ENCODE data around the gene CHD6. TPM values are rescaled to one million over a fixed set of nuclear protein-coding genes. Genes with fewer than 3 reads are reported as not detected.

CHD6 gene
- total and polyA plus RNA-seq, 4 donors = 31.5 to 81.0 (median 49.7) TPM

DNA sequence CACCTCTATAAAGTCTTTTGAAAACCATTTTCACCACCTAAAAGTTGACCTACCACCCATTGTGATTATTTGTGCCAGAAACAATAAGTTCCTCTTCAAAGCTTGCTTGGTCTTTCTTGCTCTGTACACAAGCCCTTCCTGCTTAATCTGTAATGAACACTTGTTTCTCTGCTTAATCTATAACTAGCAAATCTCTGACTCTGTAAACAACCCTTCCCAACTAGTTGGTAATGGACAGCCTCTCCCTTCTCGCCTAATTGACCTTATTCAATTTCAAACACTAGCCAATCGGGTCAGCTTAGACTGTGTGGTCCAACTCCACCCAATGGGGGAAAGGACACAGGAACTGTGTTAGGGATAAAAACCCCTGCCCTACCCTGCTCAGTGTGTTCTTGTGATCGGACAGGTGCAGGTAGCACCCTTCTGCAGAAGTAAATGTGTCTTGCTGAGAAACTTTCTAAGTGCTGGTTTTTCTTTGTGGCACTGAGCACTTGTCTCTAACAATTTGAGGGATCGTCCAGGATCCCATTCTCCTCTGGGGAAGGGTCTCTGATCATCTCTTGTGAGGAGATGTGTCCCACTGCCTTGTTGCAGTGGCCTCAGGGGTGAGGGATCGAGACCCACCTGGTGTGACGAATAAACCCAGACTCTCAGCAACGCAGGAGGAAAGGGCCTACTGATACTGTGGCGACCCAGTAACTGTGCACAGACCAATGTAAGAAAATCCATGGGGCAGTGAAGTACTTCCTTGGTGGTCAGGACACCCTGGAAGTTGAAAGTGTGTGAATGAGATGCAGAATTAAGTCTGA, 23.5 kb downstream of the CHD6 start:
- Histone ChIP-seq H3K27me3 (ENCODE audit: control insufficient read depth, insufficient read depth, low read length) (no peaks in the 10 kb centered on the region), H3K27ac (ENCODE audit: low read depth, low read length) (no peak overlapping the region), H3K4me1 (ENCODE audit: control insufficient read depth, insufficient read depth, low read length) (no peaks in the 10 kb centered on the region), H3K36me3 (ENCODE audit: control insufficient read depth, insufficient read depth, low read length) (no peaks in the 10 kb centered on the region), H3K4me3 (ENCODE audit: low read depth, low read length) (no peak overlapping the region), H3K9me3 (ENCODE audit: control insufficient read depth, insufficient read depth, low read length) (peaks cover 10% of the 10 kb centered on the region)
- WGBS (ENCODE audit: insufficient coverage) = 100% methylated on average over 5 of the region's 8 CpGs
- no peak for DNase-seq (ENCODE audit: low read depth in 4 of 6, low spot score in 6 of 6)

DNA sequence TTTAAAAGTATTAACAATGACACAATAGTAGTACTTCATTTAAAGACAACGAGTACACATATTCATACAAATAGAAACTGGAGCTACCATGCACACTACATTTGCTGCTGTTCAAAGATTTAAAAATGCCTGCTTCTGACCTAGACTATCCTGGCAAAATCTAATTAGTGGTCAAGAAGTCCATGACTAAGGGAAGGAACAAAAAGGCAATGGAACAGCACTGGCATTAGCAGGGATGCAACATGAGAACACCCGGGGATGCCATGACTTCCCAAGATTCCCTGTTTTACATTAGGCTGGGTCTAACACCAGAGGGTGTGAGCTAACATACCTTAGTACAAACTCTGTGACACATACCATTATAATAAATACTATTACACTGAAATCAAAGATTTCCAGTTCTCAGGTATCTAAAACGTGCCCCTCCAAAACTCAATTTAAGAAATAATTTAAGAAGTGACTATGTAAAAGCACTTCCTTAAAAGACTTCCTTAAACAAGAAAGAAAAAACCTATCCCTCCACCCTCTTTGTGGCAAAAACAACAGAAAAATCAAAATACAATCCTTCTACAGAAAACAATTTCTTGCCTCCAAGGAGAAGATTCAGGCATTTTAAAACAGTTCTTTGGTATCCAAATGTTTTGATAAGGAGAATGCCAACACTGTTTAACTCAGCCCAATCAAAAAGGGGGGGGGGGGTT, 25.5 kb downstream of the CHD6 start:
- H3K4me1 ChIP-seq (ENCODE audit: control insufficient read depth, insufficient read depth, low read length) = no peaks in the 10 kb centered on the region

DNA sequence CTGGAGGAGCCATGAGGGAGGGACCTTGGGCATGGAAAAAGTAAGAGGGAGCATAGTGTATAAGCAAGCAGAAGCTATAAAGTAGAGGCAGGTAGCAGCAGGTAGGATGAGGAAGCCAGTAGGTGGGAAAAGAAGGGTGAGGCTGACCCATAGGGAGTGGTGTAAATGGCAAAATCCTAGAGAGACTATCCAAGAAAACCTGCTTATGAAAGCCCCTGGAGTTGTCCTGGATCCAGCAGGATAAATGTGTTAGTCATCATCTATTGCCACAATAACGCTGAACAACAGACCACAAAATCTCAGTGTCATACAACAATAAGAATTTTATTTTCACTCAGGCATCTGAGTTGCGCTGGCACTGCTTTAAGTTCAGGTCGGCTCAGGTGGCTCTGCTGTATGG, 30.2 kb downstream of the CHD6 start:
- no peak overlapping the region for H3K4me3 ChIP-seq (ENCODE audit: low read depth, low read length)
- H3K36me3 ChIP-seq (ENCODE audit: control insufficient read depth, insufficient read depth, low read length) = peaks cover 3% of the 10 kb centered on the region
- no peak overlapping the region for H3K27ac ChIP-seq (ENCODE audit: low read depth, low read length)
- H3K9me3 ChIP-seq (ENCODE audit: control insufficient read depth, insufficient read depth, low read length) = peaks cover 3% of the 10 kb centered on the region
- WGBS (ENCODE audit: insufficient coverage) = 96% methylated on average over 3 of the region's 3 CpGs
- DNase-seq (ENCODE audit: low read depth in 4 of 6, low spot score in 6 of 6) = no peak
- H3K27me3 ChIP-seq (ENCODE audit: control insufficient read depth, insufficient read depth, low read length) = no peaks in the 10 kb centered on the region
- H3K4me1 ChIP-seq (ENCODE audit: control insufficient read depth, insufficient read depth, low read length) = no peaks in the 10 kb centered on the region

More for the DNA sequence above, 25.5 kb downstream of the CHD6 start:
- H3K27ac ChIP-seq (ENCODE audit: low read depth, low read length) = no peak overlapping the region
- DNase-seq (ENCODE audit: low read depth in 4 of 6, low spot score in 6 of 6) = no peak
- H3K9me3 ChIP-seq (ENCODE audit: control insufficient read depth, insufficient read depth, low read length) = no peaks in the 10 kb centered on the region
- WGBS (ENCODE audit: insufficient coverage) = 90% methylated on average over 2 of the region's 3 CpGs
- H3K27me3 ChIP-seq (ENCODE audit: control insufficient read depth, insufficient read depth, low read length) = no peaks in the 10 kb centered on the region
- no peak overlapping the region for H3K4me3 ChIP-seq (ENCODE audit: low read depth, low read length)
- no peaks in the 10 kb centered on the region for H3K36me3 ChIP-seq (ENCODE audit: control insufficient read depth, insufficient read depth, low read length)

GRCh38 chr20:41587523-41587922, 30.7 kb downstream of the CHD6 start:
- H3K27ac ChIP-seq (ENCODE audit: low read depth, low read length) = no peak overlapping the region
- peaks cover 3% of the 10 kb centered on the region for H3K36me3 ChIP-seq (ENCODE audit: control insufficient read depth, insufficient read depth, low read length)
- no peaks in the 10 kb centered on the region for H3K27me3 ChIP-seq (ENCODE audit: control insufficient read depth, insufficient read depth, low read length)
- no peak for DNase-seq (ENCODE audit: low read depth in 4 of 6, low spot score in 6 of 6)
- H3K4me3 ChIP-seq (ENCODE audit: low read depth, low read length) = no peak overlapping the region
- no peaks in the 10 kb centered on the region for H3K4me1 ChIP-seq (ENCODE audit: control insufficient read depth, insufficient read depth, low read length)
- no CpG with 5 or more reads among the region's 2 CpGs for WGBS (ENCODE audit: insufficient coverage)
- H3K9me3 ChIP-seq (ENCODE audit: control insufficient read depth, insufficient read depth, low read length) = peaks cover 3% of the 10 kb centered on the region

DNA sequence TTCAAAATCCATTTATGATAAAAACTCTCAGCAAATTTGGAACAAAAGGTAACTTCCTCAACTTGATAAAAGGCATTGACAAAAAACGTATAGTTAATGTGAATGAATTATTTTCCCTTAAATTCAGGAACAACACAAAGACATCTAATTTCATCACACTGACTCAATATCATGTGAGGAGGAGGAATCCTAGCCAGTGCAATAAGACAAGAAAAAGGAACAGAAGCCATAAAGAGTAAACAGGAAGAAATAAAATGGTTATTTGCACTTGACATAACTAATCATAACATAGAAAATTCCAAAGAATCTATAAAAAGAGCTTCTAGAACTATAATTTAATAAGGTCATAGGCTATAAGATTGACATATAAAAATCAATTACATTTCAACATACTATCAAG, 31.4 kb downstream of the CHD6 start:
- WGBS (ENCODE audit: insufficient coverage) = no CpG with 5 or more reads among the region's 1 CpG
- no peak for DNase-seq (ENCODE audit: low read depth in 4 of 6, low spot score in 6 of 6)
- Histone ChIP-seq H3K27ac (ENCODE audit: low read depth, low read length) (no peak overlapping the region), H3K9me3 (ENCODE audit: control insufficient read depth, insufficient read depth, low read length) (peaks cover 3% of the 10 kb centered on the region), H3K4me1 (ENCODE audit: control insufficient read depth, insufficient read depth, low read length) (no peaks in the 10 kb centered on the region), H3K27me3 (ENCODE audit: control insufficient read depth, insufficient read depth, low read length) (no peaks in the 10 kb centered on the region), H3K4me3 (ENCODE audit: low read depth, low read length) (no peak overlapping the region), H3K36me3 (ENCODE audit: control insufficient read depth, insufficient read depth, low read length) (peaks cover 3% of the 10 kb centered on the region)

- no CpG with 5 or more reads among the region's 2 CpGs for WGBS (ENCODE audit: insufficient coverage)
- Histone ChIP-seq H3K9me3 (ENCODE audit: control insufficient read depth, insufficient read depth, low read length) (no peaks in the 10 kb centered on the region), H3K4me3 (ENCODE audit: low read depth, low read length) (no peak overlapping the region), H3K4me1 (ENCODE audit: control insufficient read depth, insufficient read depth, low read length) (no peaks in the 10 kb centered on the region), H3K27me3 (ENCODE audit: control insufficient read depth, insufficient read depth, low read length) (no peaks in the 10 kb centered on the region), H3K27ac (ENCODE audit: low read depth, low read length) (no peak overlapping the region), H3K36me3 (ENCODE audit: control insufficient read depth, insufficient read depth, low read length) (no peaks in the 10 kb centered on the region)
- no peak for DNase-seq (ENCODE audit: low read depth in 4 of 6, low spot score in 6 of 6)
Observed at GRCh38 chr20:41580350-41580749, 37.8 kb downstream of the CHD6 start.

DNA sequence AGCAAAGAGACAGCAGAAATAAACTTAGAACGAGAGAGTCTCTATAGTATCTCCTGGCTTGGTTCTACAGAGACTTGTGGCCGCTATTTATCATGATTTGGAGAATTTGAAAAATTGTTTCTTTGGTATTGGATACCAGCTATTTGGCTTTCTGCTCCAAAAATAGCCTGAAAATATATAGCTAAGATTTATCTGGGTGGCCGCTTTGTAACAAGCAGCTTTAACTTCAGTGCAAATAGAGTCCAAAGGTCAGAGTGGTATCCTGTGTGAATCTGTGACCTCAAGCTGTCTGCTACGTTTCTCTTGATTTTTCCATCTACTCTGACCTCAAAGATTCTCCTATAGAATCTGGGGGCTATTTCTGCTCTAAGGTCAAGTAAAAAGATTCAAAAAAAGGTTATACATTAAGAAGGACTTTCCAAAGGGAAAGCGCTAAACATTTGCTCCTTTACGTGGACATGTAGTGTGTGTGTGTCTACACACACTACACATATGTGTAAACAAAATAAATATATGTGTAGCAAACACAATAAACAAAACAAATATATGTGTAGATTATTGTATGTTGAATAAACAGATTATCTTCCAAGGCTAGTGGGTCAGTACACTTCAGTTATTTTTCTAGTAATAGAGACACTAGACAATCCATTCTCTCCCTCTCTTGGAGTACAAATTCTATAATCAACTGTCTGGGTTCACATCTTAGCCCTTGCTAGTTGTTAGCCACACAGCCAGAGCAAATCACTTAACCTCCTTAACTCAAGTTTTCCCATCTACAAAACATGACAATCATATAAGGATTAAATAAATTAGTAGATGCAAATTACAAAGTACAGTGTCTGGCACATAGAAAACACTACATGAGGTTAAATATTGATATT, 40.8 kb downstream of the CHD6 start:
- WGBS (ENCODE audit: insufficient coverage) = 83% methylated on average over 1 of the region's 6 CpGs
- H3K27me3 ChIP-seq (ENCODE audit: control insufficient read depth, insufficient read depth, low read length) = no peaks in the 10 kb centered on the region
- no peak overlapping the region for H3K4me3 ChIP-seq (ENCODE audit: low read depth, low read length)
- H3K27ac ChIP-seq (ENCODE audit: low read depth, low read length) = no peak overlapping the region
- no peaks in the 10 kb centered on the region for H3K36me3 ChIP-seq (ENCODE audit: control insufficient read depth, insufficient read depth, low read length)
- DNase-seq (ENCODE audit: low read depth in 4 of 6, low spot score in 6 of 6) = no peak
- peaks cover 2% of the 10 kb centered on the region for H3K4me1 ChIP-seq (ENCODE audit: control insufficient read depth, insufficient read depth, low read length)
- no peaks in the 10 kb centered on the region for H3K9me3 ChIP-seq (ENCODE audit: control insufficient read depth, insufficient read depth, low read length)

GRCh38 chr20:41575412-41575811, 42.8 kb downstream of the CHD6 start:
- H3K36me3 ChIP-seq (ENCODE audit: control insufficient read depth, insufficient read depth, low read length) = no peaks in the 10 kb centered on the region
- no peak overlapping the region for H3K4me3 ChIP-seq (ENCODE audit: low read depth, low read length)
- 100% methylated on average over 1 of the region's 3 CpGs for WGBS (ENCODE audit: insufficient coverage)
- no peaks in the 10 kb centered on the region for H3K27me3 ChIP-seq (ENCODE audit: control insufficient read depth, insufficient read depth, low read length)
- peaks cover 8% of the 10 kb centered on the region for H3K4me1 ChIP-seq (ENCODE audit: control insufficient read depth, insufficient read depth, low read length)
- H3K9me3 ChIP-seq (ENCODE audit: control insufficient read depth, insufficient read depth, low read length) = no peaks in the 10 kb centered on the region
- H3K27ac ChIP-seq (ENCODE audit: low read depth, low read length) = no peak overlapping the region
- DNase-seq (ENCODE audit: low read depth in 4 of 6, low spot score in 6 of 6) = no peak

GRCh38 chr20:41574802-41575389, 43.3 kb downstream of the CHD6 start:
- WGBS (ENCODE audit: insufficient coverage) = 100% methylated on average over 2 of the region's 7 CpGs
- peaks cover 8% of the 10 kb centered on the region for H3K4me1 ChIP-seq (ENCODE audit: control insufficient read depth, insufficient read depth, low read length)
- DNase-seq (ENCODE audit: low read depth in 4 of 6, low spot score in 6 of 6) = no peak
- no peaks in the 10 kb centered on the region for H3K36me3 ChIP-seq (ENCODE audit: control insufficient read depth, insufficient read depth, low read length)
- H3K9me3 ChIP-seq (ENCODE audit: control insufficient read depth, insufficient read depth, low read length) = no peaks in the 10 kb centered on the region
- H3K27ac ChIP-seq (ENCODE audit: low read depth, low read length) = no peak overlapping the region
- no peaks in the 10 kb centered on the region for H3K27me3 ChIP-seq (ENCODE audit: control insufficient read depth, insufficient read depth, low read length)
- H3K4me3 ChIP-seq (ENCODE audit: low read depth, low read length) = no peak overlapping the region
